Neural progenitor cell (in vitro differentiated cells): ENCODE measurements around the gene CAGE1. TPM values are rescaled to one million over a fixed set of nuclear protein-coding genes. Genes with fewer than 3 reads are reported as not detected.
A peak's percentile ranks its signal among the peaks of the same experiment; 100 is the strongest.

Experiments
- DNase-seq: peaks from one replicate; pipeline ENCODE4 v3.0.0-alpha.2; 2016; ENCODE audit warnings: low spot score
- H2AFZ ChIP-seq: fragments of 200-600 bp; sonication (generic); replicated peaks from 2 replicates; pipeline ENCODE4 v1.6.1; 2016; ENCODE audit warnings: antibody characterized with exemption
- H3F3A ChIP-seq: fragments of 200-600 bp; sonication (generic); 2 replicates; pipeline ENCODE4 v1.6.1; 2016; ENCODE audit warnings: antibody characterized with exemption, low read depth
- H3K27ac ChIP-seq: fragments of 200-600 bp; sonication (generic); 2 replicates; pipeline ENCODE4 v1.5.1; 2016; ENCODE audit warnings: mild to moderate bottlenecking
- H3K27me3 ChIP-seq: fragments of 200-600 bp; sonication (generic); 2 replicates; pipeline ENCODE4 v1.6.1; 2016; ENCODE audit warnings: mild to moderate bottlenecking, moderate library complexity
- H3K36me3 ChIP-seq: fragments of 200-600 bp; sonication (generic); 2 replicates; pipeline ENCODE4 v1.5.1; 2016
- H3K4me1 ChIP-seq: fragments of 200-600 bp; sonication (generic); 2 replicates; pipeline ENCODE4 v1.6.1; 2016; ENCODE audit warnings: mixed run types
- H3K4me2 ChIP-seq: fragments of 200-600 bp; sonication (generic); 2 replicates; pipeline ENCODE4 v1.6.1; 2016
- H3K4me3 ChIP-seq: fragments of 200-600 bp; sonication (generic); 2 replicates; pipeline ENCODE4 v1.5.1; 2016
- H3K79me2 ChIP-seq: fragments of 200-600 bp; sonication (generic); 2 replicates; pipeline ENCODE4 v1.6.1; 2016; ENCODE audit warnings: low read depth
- H3K9ac ChIP-seq: fragments of 200-600 bp; sonication (generic); 2 replicates; pipeline ENCODE4 v1.6.1; 2016
- H3K9me3 ChIP-seq: fragments of 200-600 bp; sonication (generic); 2 replicates; pipeline ENCODE4 v1.5.1; 2016; ENCODE audit warnings: low read depth
- H4K20me1 ChIP-seq: fragments of 200-600 bp; sonication (generic); 2 replicates; pipeline ENCODE4 v1.6.1; 2016; ENCODE audit warnings: low read depth
- H3K27ac Mint-ChIP-seq: 3 replicates; pipeline ENCODE4 v1.8.0; 2021; ENCODE audit warnings: mixed read lengths
- H3K27me3 Mint-ChIP-seq: 2 replicates; pipeline ENCODE4 v1.8.0; 2022; ENCODE audit warnings: low read depth, mild to moderate bottlenecking, inconsistent platforms, moderate library complexity, mixed read lengths; ENCODE audit not compliant: insufficient read depth
- H3K36me3 Mint-ChIP-seq: 3 replicates; pipeline ENCODE4 v1.8.0; 2021; ENCODE audit warnings: mixed read lengths
- H3K4me1 Mint-ChIP-seq: 3 replicates; pipeline ENCODE4 v1.8.0; 2021; ENCODE audit warnings: mixed read lengths
- H3K4me3 Mint-ChIP-seq: 3 replicates; pipeline ENCODE4 v1.8.0; 2021; ENCODE audit warnings: mild to moderate bottlenecking, moderate library complexity, mixed read lengths
- H3K9me3 Mint-ChIP-seq: 3 replicates; pipeline ENCODE4 v1.8.0; 2020; ENCODE audit warnings: mixed read lengths
- EZH2 ChIP-seq: fragments of 200-600 bp; sonication (generic); IDR thresholded peaks from 2 replicates; pipeline ENCODE4 v1.6.1; 2017; ENCODE audit warnings: antibody characterized with exemption, mild to moderate bottlenecking, moderate library complexity
- EZH2phosphoT487 ChIP-seq: fragments of 200-600 bp; sonication (generic); IDR thresholded peaks from 2 replicates; pipeline ENCODE4 v1.6.1; 2017; ENCODE audit warnings: antibody characterized with exemption
- total RNA-seq: library from RNA; depleted of rRNA; stranded (reverse); fragments of >200 nt; gene quantifications from 2 replicates; pipeline ENCODE4 v1.2.3, GENCODE V29; 2015; ENCODE audit warnings: low replicate concordance
- TF ChIP-seq, protein P1 (sequence below): fragments of 200-600 bp; sonication (generic); IDR thresholded peaks from 2 replicates; pipeline ENCODE4 v1.5.1; 2017; ENCODE audit warnings: antibody characterized with exemption, mild to moderate bottlenecking

Gene CAGE1
- total RNA-seq, 1 donor from 2014 or later = not detected

DNA sequence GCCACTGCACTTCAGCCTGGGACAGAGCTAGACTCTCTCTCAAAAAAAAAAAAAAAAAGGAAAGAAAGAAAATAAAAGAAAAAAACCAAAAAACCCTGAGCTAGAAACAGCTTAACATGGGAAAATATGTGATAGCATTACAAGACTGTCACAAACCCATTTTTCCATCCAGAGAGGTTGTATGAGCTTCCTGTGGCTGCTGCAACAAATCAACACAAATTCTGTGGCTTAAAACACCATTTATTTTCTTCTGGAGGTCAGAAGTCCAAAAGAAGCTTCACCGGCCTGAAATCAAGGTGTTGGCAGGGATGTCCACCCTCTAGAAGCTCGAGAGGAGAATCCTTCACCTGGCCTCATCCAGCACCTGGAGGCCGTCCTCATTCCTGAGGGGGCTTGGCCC is 54.9 kb downstream of the CAGE1 start:
- TF ChIP-seq, protein P1, sequence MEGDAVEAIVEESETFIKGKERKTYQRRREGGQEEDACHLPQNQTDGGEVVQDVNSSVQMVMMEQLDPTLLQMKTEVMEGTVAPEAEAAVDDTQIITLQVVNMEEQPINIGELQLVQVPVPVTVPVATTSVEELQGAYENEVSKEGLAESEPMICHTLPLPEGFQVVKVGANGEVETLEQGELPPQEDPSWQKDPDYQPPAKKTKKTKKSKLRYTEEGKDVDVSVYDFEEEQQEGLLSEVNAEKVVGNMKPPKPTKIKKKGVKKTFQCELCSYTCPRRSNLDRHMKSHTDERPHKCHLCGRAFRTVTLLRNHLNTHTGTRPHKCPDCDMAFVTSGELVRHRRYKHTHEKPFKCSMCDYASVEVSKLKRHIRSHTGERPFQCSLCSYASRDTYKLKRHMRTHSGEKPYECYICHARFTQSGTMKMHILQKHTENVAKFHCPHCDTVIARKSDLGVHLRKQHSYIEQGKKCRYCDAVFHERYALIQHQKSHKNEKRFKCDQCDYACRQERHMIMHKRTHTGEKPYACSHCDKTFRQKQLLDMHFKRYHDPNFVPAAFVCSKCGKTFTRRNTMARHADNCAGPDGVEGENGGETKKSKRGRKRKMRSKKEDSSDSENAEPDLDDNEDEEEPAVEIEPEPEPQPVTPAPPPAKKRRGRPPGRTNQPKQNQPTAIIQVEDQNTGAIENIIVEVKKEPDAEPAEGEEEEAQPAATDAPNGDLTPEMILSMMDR = no peak
- TF ChIP-seq EZH2phosphoT487 (no peak), EZH2 (no peak)

DNA sequence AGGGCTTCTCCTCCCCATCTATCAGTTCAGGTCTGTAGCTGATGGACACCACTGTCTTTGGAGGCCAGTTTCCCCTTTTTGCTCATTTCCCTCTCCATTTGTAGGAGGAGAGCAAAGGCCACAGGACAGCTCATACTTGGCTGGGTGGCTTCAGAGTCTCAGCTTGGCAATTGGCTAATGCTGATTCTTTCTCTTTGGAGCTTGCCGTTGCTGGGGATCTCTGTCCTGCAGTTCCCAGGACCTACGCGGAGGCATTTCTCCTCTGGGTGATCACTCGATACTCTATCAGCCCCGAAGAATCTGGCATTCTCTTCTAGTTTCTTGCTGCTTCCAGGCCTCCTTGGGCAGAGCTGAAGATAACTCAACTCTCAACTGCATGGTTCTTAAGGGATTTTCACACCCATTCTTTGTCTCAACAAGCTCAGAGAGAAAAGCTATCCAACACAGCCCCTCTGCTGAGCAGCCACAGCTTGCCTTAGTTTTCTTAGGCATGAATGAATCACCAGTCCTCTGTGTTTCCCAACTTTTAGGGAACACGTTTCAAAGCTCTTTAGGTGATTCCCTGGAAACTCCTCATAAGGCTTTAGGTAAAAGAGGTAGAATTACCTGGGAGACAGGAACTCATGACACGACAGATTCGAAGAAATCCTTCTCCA is 57.3 kb downstream of the CAGE1 start:
- Mint-ChIP-seq H3K9me3 (no peaks in the 10 kb centered on the region), H3K27ac (no peak overlapping the region), H3K4me3 (no peak overlapping the region), H3K36me3 (no peaks in the 10 kb centered on the region), H3K27me3 (peaks cover 8% of the 10 kb centered on the region), H3K4me1 (no peaks in the 10 kb centered on the region)
- Histone ChIP-seq H3K4me3 (no peak overlapping the region), H3F3A (no peaks in the 10 kb centered on the region), H2AFZ (peak overlapping the region; percentile 99), H3K36me3 (no peaks in the 10 kb centered on the region), H3K27me3 (no peaks in the 10 kb centered on the region), H3K79me2 (no peaks in the 10 kb centered on the region), H3K27ac (no peak overlapping the region), H3K4me2 (peak overlapping the region; percentile 42), H3K9me3 (no peaks in the 10 kb centered on the region), H4K20me1 (no peaks in the 10 kb centered on the region), H3K4me1 (peaks cover 8% of the 10 kb centered on the region), H3K9ac (no peak overlapping the region)
- DNase-seq = peak; percentile 12
- TF ChIP-seq, protein P1 = no peak
- TF ChIP-seq EZH2phosphoT487 = no peak
- no peak for TF ChIP-seq EZH2

More for the DNA sequence above, 54.9 kb downstream of the CAGE1 start:
- no peak overlapping the region for H2AFZ ChIP-seq
- no peaks in the 10 kb centered on the region for H3K9me3 ChIP-seq
- no peaks in the 10 kb centered on the region for H3K36me3 Mint-ChIP-seq
- peaks cover 10% of the 10 kb centered on the region for H3K27me3 Mint-ChIP-seq
- H3K9me3 Mint-ChIP-seq = no peaks in the 10 kb centered on the region
- no peak overlapping the region for H3K4me3 Mint-ChIP-seq
- H3K27ac ChIP-seq = no peak overlapping the region
- peaks cover 8% of the 10 kb centered on the region for H3K4me1 ChIP-seq
- no peaks in the 10 kb centered on the region for H3F3A ChIP-seq
- H4K20me1 ChIP-seq = no peaks in the 10 kb centered on the region
- no peak overlapping the region for H3K4me2 ChIP-seq
- no peaks in the 10 kb centered on the region for H3K4me1 Mint-ChIP-seq
- no peak overlapping the region for H3K9ac ChIP-seq
- H3K27ac Mint-ChIP-seq = no peak overlapping the region
- no peak for DNase-seq
- no peaks in the 10 kb centered on the region for H3K27me3 ChIP-seq
- H3K79me2 ChIP-seq = no peaks in the 10 kb centered on the region
- no peaks in the 10 kb centered on the region for H3K36me3 ChIP-seq
- H3K4me3 ChIP-seq = no peak overlapping the region

DNA sequence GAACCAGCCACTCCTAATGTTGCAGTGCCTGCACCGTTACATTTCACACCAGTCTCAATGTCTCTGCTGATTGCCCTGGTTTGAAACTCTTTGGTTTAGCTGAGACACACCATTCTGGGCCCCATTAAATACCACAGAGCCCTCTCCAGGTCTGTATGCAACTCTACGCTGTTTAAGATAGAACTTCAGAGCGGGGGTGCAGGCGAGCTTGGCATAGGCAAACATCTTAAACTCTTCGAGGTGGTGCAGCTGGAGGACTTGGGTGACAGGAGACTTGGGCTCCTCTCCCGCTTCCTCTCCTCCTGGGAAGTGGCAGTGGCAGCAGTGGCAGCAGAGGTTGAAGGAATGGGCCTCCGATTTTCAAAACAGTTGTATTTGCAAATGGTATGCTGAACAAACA is 58.1 kb downstream of the CAGE1 start:
- no peaks in the 10 kb centered on the region for H3K27me3 ChIP-seq
- H3K9ac ChIP-seq = no peak overlapping the region
- no peak for DNase-seq
- H3K4me2 ChIP-seq = no peak overlapping the region
- Mint-ChIP-seq H3K36me3 (no peaks in the 10 kb centered on the region), H3K27me3 (peaks cover 8% of the 10 kb centered on the region), H3K4me1 (no peaks in the 10 kb centered on the region), H3K4me3 (no peak overlapping the region), H3K9me3 (no peaks in the 10 kb centered on the region), H3K27ac (no peak overlapping the region)
- no peaks in the 10 kb centered on the region for H4K20me1 ChIP-seq
- no peaks in the 10 kb centered on the region for H3K79me2 ChIP-seq
- H3K36me3 ChIP-seq = no peaks in the 10 kb centered on the region
- no peaks in the 10 kb centered on the region for H3K9me3 ChIP-seq
- TF ChIP-seq EZH2 = no peak
- TF ChIP-seq, protein P1 = no peak
- no peak for TF ChIP-seq EZH2phosphoT487
- H3K27ac ChIP-seq = no peak overlapping the region
- H3F3A ChIP-seq = no peaks in the 10 kb centered on the region
- peaks cover 8% of the 10 kb centered on the region for H3K4me1 ChIP-seq
- H3K4me3 ChIP-seq = no peak overlapping the region
- no peak overlapping the region for H2AFZ ChIP-seq
